GM12878 (cell line): ENCODE data around the gene TAX1BP1. TPM values are rescaled to one million over a fixed set of nuclear protein-coding genes. Genes with fewer than 3 reads are reported as not detected.

ENCODE experiments used
- ATAC-seq: fragments of 200-7000 bp; cut with Tn5 transposase; 3 replicates; pipeline ENCODE4 v1.9.1; 2020; ENCODE audit warnings: mild to moderate bottlenecking, moderate library complexity
- BruUV-seq: library from RNA; stranded (reverse); fragments of 400-500 nt; replicated peaks from 2 replicates; lab custom pipeline; 2021; lab: Mats Ljungman, UMichigan
- CTCF ChIA-PET: fragments of 300-600 bp; sonication (Branson Sonifier 250); formaldehyde crosslinking; extraction: SDS; loops from one replicate; lab custom pipeline; 2021; ENCODE audit warnings: inconsistent platforms; lab: Yijun Ruan, JAX
- POLR2A ChIA-PET: fragments of 350-600 bp; formaldehyde crosslinking; extraction: SDS; loops from one replicate; lab custom pipeline; 2021; ENCODE audit warnings: inconsistent platforms; lab: Charles Lee
- RAD21 ChIA-PET: fragments of 300-600 bp; sonication (Branson Sonifier 250); formaldehyde crosslinking; loops from one replicate; lab custom pipeline; 2023; ENCODE audit warnings: antibody characterized with exemption; ENCODE audit not compliant: unreplicated experiment; lab: Charles Lee
- SMC1A ChIA-PET: fragments of 300-600 bp; sonication (Branson Sonifier 250); formaldehyde crosslinking; loops from one replicate; lab custom pipeline; 2023; ENCODE audit not compliant: unreplicated experiment, uncharacterized antibody; lab: Charles Lee
- DNase-seq: peaks from one replicate; pipeline ENCODE4 v3.0.0-alpha.2; 2011; ENCODE audit warnings: low read depth, low spot score
- FAIRE-seq: peaks from 3 replicates; lab custom pipeline; 2011; peaks lifted over from hg19 to GRCh38; lab: Jason Lieb, UNC
- H2AFZ ChIP-seq: 2 replicates; pipeline ENCODE4 v1.6.0; 2011; ENCODE audit warnings: low read depth, low read length, control low read depth; ENCODE audit not compliant: control insufficient read depth
- H3K27ac ChIP-seq: 2 replicates; pipeline ENCODE4 v1.5.1; 2011; ENCODE audit warnings: control low read depth; ENCODE audit not compliant: control insufficient read depth, insufficient read depth
- H3K27me3 ChIP-seq, 2 experiments: replicated peaks in 1 of 2; 2 replicates each; pipeline versions ENCODE4 v1.6.0 to v1.6.1; 2011; ENCODE audit warnings: low read length in 1 of 2; ENCODE audit not compliant: control insufficient read depth in 2 of 2, insufficient read depth in 2 of 2
- H3K36me3 ChIP-seq, 2 experiments: 2 replicates each; pipeline ENCODE4 v1.5.1; 2011; ENCODE audit warnings: low read length in 1 of 2; ENCODE audit not compliant: control insufficient read depth in 2 of 2, insufficient read depth in 2 of 2
- H3K4me1 ChIP-seq: 2 replicates; pipeline ENCODE4 v1.6.1; 2011; ENCODE audit warnings: mild to moderate bottlenecking, low read length, moderate library complexity, mixed read lengths; ENCODE audit not compliant: control insufficient read depth, insufficient read depth
- H3K4me2 ChIP-seq: 2 replicates; pipeline ENCODE4 v1.6.0; 2011; ENCODE audit warnings: control low read depth; ENCODE audit not compliant: control insufficient read depth, insufficient read depth
- H3K4me3 ChIP-seq: fragments of 200-600 bp; sonication (generic); 2 replicates; pipeline ENCODE4 v1.5.1; 2016
- H3K79me2 ChIP-seq: 2 replicates; pipeline ENCODE4 v1.6.0; 2011; ENCODE audit warnings: low read length; ENCODE audit not compliant: control insufficient read depth, insufficient read depth
- H3K9ac ChIP-seq: 2 replicates; pipeline ENCODE4 v1.8.0; 2011; ENCODE audit warnings: low read length, control low read depth, mixed read lengths; ENCODE audit not compliant: control insufficient read depth, insufficient read depth
- H3K9me3 ChIP-seq: replicated peaks from 3 replicates; pipeline ENCODE4 v1.5.1; 2011; ENCODE audit warnings: mild to moderate bottlenecking, low read length; ENCODE audit not compliant: control insufficient read depth, insufficient read depth
- H4K20me1 ChIP-seq: 2 replicates; pipeline ENCODE4 v1.6.0; 2011; ENCODE audit not compliant: control insufficient read depth, insufficient read depth
- BCLAF1 ChIP-seq: fragments of 450-650 bp; IDR thresholded peaks from 2 replicates; pipeline ENCODE4 v1.6.1; 2017; ENCODE audit warnings: antibody characterized with exemption, mild to moderate bottlenecking, moderate library complexity
- EGR1 ChIP-seq, 2 experiments: IDR thresholded peaks; 1 replicate in 1 of 2; 2 replicates in 1 of 2; pipeline ENCODE4 v1.6.1; 2011 to 2012; ENCODE audit warnings: low read depth in 2 of 2, low read length in 2 of 2, borderline replicate concordance in 1 of 2, mild to moderate bottlenecking in 1 of 2, moderate library complexity in 1 of 2
- KLF5 ChIP-seq: fragments of 450-650 bp; IDR thresholded peaks from 2 replicates; pipeline ENCODE4 v1.6.1; 2014; ENCODE audit warnings: mild to moderate bottlenecking; ENCODE audit not compliant: partially characterized antibody
- MAX ChIP-seq: IDR thresholded peaks from 2 replicates; pipeline ENCODE4 v1.6.1; 2012; ENCODE audit warnings: low read depth, low read length, improper control_type of control experiment
- MLLT1 ChIP-seq: fragments of 450-650 bp; IDR thresholded peaks from 2 replicates; pipeline ENCODE4 v1.6.1; 2016; ENCODE audit warnings: mild to moderate bottlenecking
- NBN ChIP-seq: fragments of 450-650 bp; IDR thresholded peaks from 2 replicates; pipeline ENCODE4 v1.6.1; 2016
- NR2F1 ChIP-seq: fragments of 450-650 bp; conservative IDR thresholded peaks from 2 replicates; pipeline ENCODE4 v1.6.1; 2017; ENCODE audit warnings: mild to moderate bottlenecking
- RAD51 ChIP-seq: fragments of 450-650 bp; IDR thresholded peaks from 2 replicates; pipeline ENCODE4 v1.6.1; 2016; ENCODE audit warnings: moderate library complexity, mild to moderate bottlenecking, inconsistent platforms
- TBL1XR1 ChIP-seq: IDR thresholded peaks from 2 replicates; pipeline ENCODE4 v1.6.1; 2012; ENCODE audit warnings: low read depth, low read length, improper control_type of control experiment
- ZNF274 ChIP-seq: IDR thresholded peaks from one replicate; pipeline ENCODE4 v1.8.0; 2011; ENCODE audit not compliant: insufficient read length, insufficient read depth
- WGBS: methylation state at CpG from one replicate; pipeline ENCODE4 v1.1.6; 2016; ENCODE audit warnings: low lambda C conversion rate; ENCODE audit not compliant: insufficient replicate concordance, insufficient coverage; ENCODE audit errors: missing lambda C conversion rate; 5-methylcytosine and 5-hydroxymethylcytosine counted together
- in situ Hi-C: fragments of 300-500 bp; cut with MboI; formaldehyde crosslinking; loops from 9 replicates; pipeline ENCODE4 v1.14.3; 2018; ENCODE audit warnings: mixed read lengths
- intact Hi-C: fragments of 100-400 bp; cut with micrococcal nuclease; formaldehyde crosslinking; loops from one replicate; pipeline ENCODE4 v1.14.2; 2022; ENCODE audit not compliant: unreplicated experiment
- polyA plus RNA-seq, 11 experiments: library from polyadenylated mRNA; depleted of rRNA in 4 of 11; unstranded in 6 of 11; stranded (reverse) in 5 of 11; fragments of >200 nt; fragmentation: Nextera tagmentation in 4 of 11; fragmentation: Illumina TruSeq in 1 of 11; extraction: Ambion mirVana in 4 of 11; extraction: Trizol in 1 of 11; gene quantifications; 1 replicate in 1 of 11; 2 replicates in 10 of 11; pipeline versions ENCODE4 v1.2.1 to v1.2.3, GENCODE V29; 2011 to 2016; ENCODE audit warnings: inconsistent platforms in 2 of 11, missing spikeins in 2 of 11, low read depth in 1 of 11
- total RNA-seq, 4 experiments: library from RNA; depleted of rRNA in 3 of 4; stranded (reverse); fragments of >200 nt in 3 of 4; fragmentation: Illumina TruSeq in 1 of 4; extraction: Trizol in 1 of 4; gene quantifications; 2 replicates each; pipeline versions ENCODE4 v1.2.1 to v1.2.3, GENCODE V29; 2013 to 2021

Gene TAX1BP1
- total and polyA plus RNA-seq, 10 of the 15 experiments (the other 5 are each of a cell fraction or from before 2014, with no cell fraction given): 30.8 to 105 (median 52.0) TPM

- CTCF ChIA-PET: no interaction called here
- H3K4me2 ChIP-seq: no peak overlapping the region
- H3K4me1 ChIP-seq: no peaks in the 10 kb centered on the region
- WGBS: 100% methylated on average over 1 of the region's 1 CpG
- no peak overlapping the region for H3K27ac ChIP-seq
- DNase-seq: no peak
- no TSS peak for BruUV-seq
- no peak overlapping the region for H2AFZ ChIP-seq
- H4K20me1 ChIP-seq: no peaks in the 10 kb centered on the region
- no peak overlapping the region for H3K4me3 ChIP-seq
- H3K79me2 ChIP-seq: no peaks in the 10 kb centered on the region
- POLR2A ChIA-PET: no interaction called here
- no peaks in the 10 kb centered on the region for H3K27me3 ChIP-seq
- RAD21 ChIA-PET: no interaction called here
- intact Hi-C loops: no loop called here
- in situ Hi-C loops: no loop called here
- H3K36me3 ChIP-seq: peaks cover 2 to 16% of the 10 kb centered on the region in 2 experiments
- ATAC-seq: no peak; the same call in 2 of the 3 replicates
- H3K9ac ChIP-seq: no peak overlapping the region
- FAIRE-seq: peak; percentile 27
- SMC1A ChIA-PET: interaction anchor here (1.1 kb wide), 1 partner anchor 8 kb away, joined by 3 read pairs; no protein-coding TSS in a partner anchor
- no peaks in the 10 kb centered on the region for H3K9me3 ChIP-seq
- TF ChIP-seq RAD51: peak; percentile 80
- no peak for TF ChIP-seq BCLAF1
These were observed 13.9 kb downstream of the TAX1BP1 start for GRCh38 chr7:27753863-27754262.

GRCh38 chr7:27756298-27756697 is 16.3 kb downstream of the TAX1BP1 start:
- Histone ChIP-seq H3K27me3 (no peaks in the 10 kb centered on the region), H3K9me3 (no peaks in the 10 kb centered on the region; the same call in 2 of the 3 replicates), H4K20me1 (no peaks in the 10 kb centered on the region), H3K27ac (no peak overlapping the region), H3K9ac (no peak overlapping the region), H3K79me2 (no peaks in the 10 kb centered on the region), H3K36me3 (peaks cover 0 to 12% of the 10 kb centered on the region in 2 experiments; a peak in 2 of 4 replicates), H3K4me1 (no peaks in the 10 kb centered on the region), H3K4me2 (no peak overlapping the region), H3K4me3 (no peak overlapping the region), H2AFZ (no peak overlapping the region)
- ATAC-seq: no peak
- FAIRE-seq: no peak
- ChIA-PET CTCF (no interaction called here), SMC1A (interaction anchor here (1.8 kb wide), 1 partner anchor 16 kb away, joined by 6 read pairs; no protein-coding TSS in a partner anchor), POLR2A (no interaction called here), RAD21 (no interaction called here)
- DNase-seq: no peak
- in situ Hi-C loops (no loop called here), intact Hi-C loops (no loop called here)
- BruUV-seq: no TSS peak
- no peak for TF ChIP-seq KLF5
- no peak for TF ChIP-seq TBL1XR1
- TF ChIP-seq ZNF274: no peak
- no peak for TF ChIP-seq EGR1 (IDR thresholded peaks at IDR 0.05; ENCODE audit: borderline replicate concordance in 1 of 2, low read depth in 2 of 2, low read length in 2 of 2)
- no peak for TF ChIP-seq NR2F1
- TF ChIP-seq MAX: no peak
- TF ChIP-seq NBN: no peak
- TF ChIP-seq MLLT1: no peak
